MM.1S (cell line): Measurements from ENCODE around the gene PSME3.
"Not testable (repeated sequence)": the region's sequence is repeated elsewhere in the genome, so short reads cannot be mapped to it uniquely, and the experiment has no call there.

Experiments used
- DNase-seq: peaks from one replicate; pipeline ENCODE4 v3.0.0-alpha.2; 2015
- H2AFZ ChIP-seq: fragments of 300-600 bp; sonication (generic); 2 replicates; pipeline ENCODE4 v1.6.0; 2016; ENCODE audit warnings: antibody characterized with exemption, low read length
- H3F3A ChIP-seq: fragments of 300-600 bp; sonication (generic); 2 replicates; pipeline ENCODE4 v1.6.1; 2016; ENCODE audit warnings: mild to moderate bottlenecking, antibody characterized with exemption, low read length, moderate library complexity, mixed read lengths; ENCODE audit not compliant: insufficient read depth
- H3K27ac ChIP-seq: fragments of 300-600 bp; sonication (generic); 2 replicates; pipeline ENCODE4 v1.5.1; 2016; ENCODE audit warnings: mild to moderate bottlenecking, low read length
- H3K27me3 ChIP-seq: fragments of 300-600 bp; sonication (generic); replicated peaks from 2 replicates; pipeline ENCODE4 v1.6.0; 2016; ENCODE audit warnings: low read length; ENCODE audit not compliant: insufficient read depth
- H3K36me3 ChIP-seq: fragments of 300-600 bp; sonication (generic); replicated peaks from 2 replicates; pipeline ENCODE4 v1.6.1; 2016; ENCODE audit warnings: mild to moderate bottlenecking, low read length, mixed read lengths; ENCODE audit not compliant: insufficient read depth
- H3K4me1 ChIP-seq: fragments of 300-600 bp; sonication (generic); 2 replicates; pipeline ENCODE4 v1.6.1; 2016; ENCODE audit warnings: low read length, mixed read lengths
- H3K4me2 ChIP-seq: fragments of 300-600 bp; sonication (generic); 2 replicates; pipeline ENCODE4 v1.6.0; 2016; ENCODE audit warnings: low read depth, low read length
- H3K4me3 ChIP-seq: fragments of 300-600 bp; sonication (generic); 2 replicates; pipeline ENCODE4 v1.5.1; 2016; ENCODE audit warnings: low read length, mixed read lengths
- H3K79me2 ChIP-seq: fragments of 300-600 bp; sonication (generic); 2 replicates; pipeline ENCODE4 v1.6.1; 2016; ENCODE audit warnings: mixed run types, low read length, mixed read lengths
- H3K9ac ChIP-seq: fragments of 300-600 bp; sonication (generic); 2 replicates; pipeline ENCODE4 v1.6.1; 2016; ENCODE audit warnings: low read length, mixed read lengths
- H3K9me2 ChIP-seq: fragments of 300-600 bp; sonication (generic); replicated peaks from 2 replicates; pipeline ENCODE4 v1.6.1; 2016; ENCODE audit warnings: mild to moderate bottlenecking, low read length, mixed read lengths; ENCODE audit not compliant: insufficient read depth
- H3K9me3 ChIP-seq: fragments of 300-600 bp; sonication (generic); replicated peaks from 2 replicates; pipeline ENCODE4 v1.6.1; 2016; ENCODE audit warnings: mild to moderate bottlenecking, low read length, mixed read lengths; ENCODE audit not compliant: insufficient read depth
- H4K20me1 ChIP-seq: fragments of 300-600 bp; sonication (generic); 2 replicates; pipeline ENCODE4 v1.6.1; 2016; ENCODE audit warnings: mild to moderate bottlenecking, low read length, moderate library complexity, mixed read lengths; ENCODE audit not compliant: insufficient read depth
- EZH2 ChIP-seq: fragments of 300-600 bp; sonication (generic); optimal IDR thresholded peaks from 2 replicates; pipeline ENCODE3; 2017; ENCODE audit warnings: low read depth, mild to moderate bottlenecking, antibody characterized with exemption, low read length, mixed read lengths
- EZH2phosphoT487 ChIP-seq: fragments of 300-600 bp; sonication (generic); IDR thresholded peaks from 2 replicates; pipeline ENCODE4 v1.6.1; 2018; ENCODE audit warnings: antibody characterized with exemption, low read length
- TF ChIP-seq, protein P1 (sequence below): fragments of 300-600 bp; sonication (generic); IDR thresholded peaks from 2 replicates; pipeline ENCODE4 v1.5.1; 2016; ENCODE audit warnings: antibody characterized with exemption, low read length, mixed read lengths

The PSME3 gene

DNA sequence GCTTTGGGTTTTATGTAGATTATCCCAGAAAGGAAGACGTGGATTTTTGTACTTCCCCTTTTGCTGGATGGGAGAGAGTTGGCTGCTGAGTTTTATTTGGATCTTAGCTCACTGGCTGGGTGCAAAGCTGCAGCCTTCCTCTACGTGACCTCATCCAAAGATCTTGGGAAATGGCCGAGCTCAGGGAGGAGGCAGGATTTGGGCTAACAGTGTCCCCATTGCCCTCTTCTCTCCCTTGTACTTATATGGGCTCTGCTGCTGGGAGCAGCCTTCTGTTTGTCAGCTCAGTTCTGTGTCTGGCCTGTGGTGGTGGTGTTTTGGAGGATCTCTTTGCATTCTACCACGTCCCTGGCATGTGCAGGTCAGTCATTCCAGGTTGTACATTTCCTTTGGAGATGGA lies 19.8 kb downstream of the PSME3 start:
- peaks cover 33% of the 10 kb centered on the region for H3K4me1 ChIP-seq
- H3K9me3 ChIP-seq = no peaks in the 10 kb centered on the region
- peak overlapping the region; percentile 97 for H3K27ac ChIP-seq
- H3K36me3 ChIP-seq = no peaks in the 10 kb centered on the region
- DNase-seq = no peak
- no peaks in the 10 kb centered on the region for H3K9me2 ChIP-seq
- H3K27me3 ChIP-seq = no peaks in the 10 kb centered on the region
- H3K9ac ChIP-seq = peak overlapping the region; percentile 52
- H3K4me2 ChIP-seq = peak overlapping the region; percentile 62
- no peaks in the 10 kb centered on the region for H3K79me2 ChIP-seq
- peak overlapping the region; percentile 52 for H2AFZ ChIP-seq
- no peaks in the 10 kb centered on the region for H4K20me1 ChIP-seq
- peak overlapping the region; percentile 26; the same call in 1 of the 2 replicates for H3K4me3 ChIP-seq
- TF ChIP-seq EZH2 = no peak
- no peak for TF ChIP-seq EZH2phosphoT487
- TF ChIP-seq, protein P1, sequence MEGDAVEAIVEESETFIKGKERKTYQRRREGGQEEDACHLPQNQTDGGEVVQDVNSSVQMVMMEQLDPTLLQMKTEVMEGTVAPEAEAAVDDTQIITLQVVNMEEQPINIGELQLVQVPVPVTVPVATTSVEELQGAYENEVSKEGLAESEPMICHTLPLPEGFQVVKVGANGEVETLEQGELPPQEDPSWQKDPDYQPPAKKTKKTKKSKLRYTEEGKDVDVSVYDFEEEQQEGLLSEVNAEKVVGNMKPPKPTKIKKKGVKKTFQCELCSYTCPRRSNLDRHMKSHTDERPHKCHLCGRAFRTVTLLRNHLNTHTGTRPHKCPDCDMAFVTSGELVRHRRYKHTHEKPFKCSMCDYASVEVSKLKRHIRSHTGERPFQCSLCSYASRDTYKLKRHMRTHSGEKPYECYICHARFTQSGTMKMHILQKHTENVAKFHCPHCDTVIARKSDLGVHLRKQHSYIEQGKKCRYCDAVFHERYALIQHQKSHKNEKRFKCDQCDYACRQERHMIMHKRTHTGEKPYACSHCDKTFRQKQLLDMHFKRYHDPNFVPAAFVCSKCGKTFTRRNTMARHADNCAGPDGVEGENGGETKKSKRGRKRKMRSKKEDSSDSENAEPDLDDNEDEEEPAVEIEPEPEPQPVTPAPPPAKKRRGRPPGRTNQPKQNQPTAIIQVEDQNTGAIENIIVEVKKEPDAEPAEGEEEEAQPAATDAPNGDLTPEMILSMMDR = peak; percentile 3; the same call in 1 of the 2 replicates
- peaks cover 20% of the 10 kb centered on the region for H3F3A ChIP-seq

- Histone ChIP-seq H3K4me2 (peak overlapping the region; percentile 62), H3K27me3 (no peaks in the 10 kb centered on the region), H3K9me2 (no peaks in the 10 kb centered on the region), H3K4me1 (peaks cover 33% of the 10 kb centered on the region), H3F3A (peaks cover 18% of the 10 kb centered on the region), H3K9ac (peak overlapping the region; percentile 69), H4K20me1 (no peaks in the 10 kb centered on the region), H3K4me3 (peak overlapping the region; percentile 15; the same call in 1 of the 2 replicates), H3K36me3 (no peaks in the 10 kb centered on the region), H3K27ac (peak overlapping the region; percentile 97), H3K79me2 (no peaks in the 10 kb centered on the region), H2AFZ (peak overlapping the region; percentile 69), H3K9me3 (no peaks in the 10 kb centered on the region)
- peak; percentile 87 for DNase-seq
- TF ChIP-seq, protein P1 = no peak
- no peak for TF ChIP-seq EZH2phosphoT487
- TF ChIP-seq EZH2 = no peak
These were observed 20.4 kb downstream of the PSME3 start for GRCh38 chr17:42853597-42853967.

- H3K4me3 ChIP-seq = peak overlapping the region; percentile 15; the same call in 1 of the 2 replicates
- no peaks in the 10 kb centered on the region for H4K20me1 ChIP-seq
- no peaks in the 10 kb centered on the region for H3K27me3 ChIP-seq
- peak overlapping the region; percentile 62 for H3K4me2 ChIP-seq
- H3K9me2 ChIP-seq = no peaks in the 10 kb centered on the region
- peak overlapping the region; percentile 69 for H3K9ac ChIP-seq
- H2AFZ ChIP-seq = peak overlapping the region; percentile 69
- H3K79me2 ChIP-seq = no peaks in the 10 kb centered on the region
- no peaks in the 10 kb centered on the region for H3K36me3 ChIP-seq
- H3K27ac ChIP-seq = peak overlapping the region; percentile 97
- H3K9me3 ChIP-seq = no peaks in the 10 kb centered on the region
- no peak for TF ChIP-seq EZH2
- no peak for DNase-seq
- peaks cover 30% of the 10 kb centered on the region for H3K4me1 ChIP-seq
- H3F3A ChIP-seq = peaks cover 18% of the 10 kb centered on the region
These were observed 21.0 kb downstream of the PSME3 start for GRCh38 chr17:42853968-42854790.

DNA sequence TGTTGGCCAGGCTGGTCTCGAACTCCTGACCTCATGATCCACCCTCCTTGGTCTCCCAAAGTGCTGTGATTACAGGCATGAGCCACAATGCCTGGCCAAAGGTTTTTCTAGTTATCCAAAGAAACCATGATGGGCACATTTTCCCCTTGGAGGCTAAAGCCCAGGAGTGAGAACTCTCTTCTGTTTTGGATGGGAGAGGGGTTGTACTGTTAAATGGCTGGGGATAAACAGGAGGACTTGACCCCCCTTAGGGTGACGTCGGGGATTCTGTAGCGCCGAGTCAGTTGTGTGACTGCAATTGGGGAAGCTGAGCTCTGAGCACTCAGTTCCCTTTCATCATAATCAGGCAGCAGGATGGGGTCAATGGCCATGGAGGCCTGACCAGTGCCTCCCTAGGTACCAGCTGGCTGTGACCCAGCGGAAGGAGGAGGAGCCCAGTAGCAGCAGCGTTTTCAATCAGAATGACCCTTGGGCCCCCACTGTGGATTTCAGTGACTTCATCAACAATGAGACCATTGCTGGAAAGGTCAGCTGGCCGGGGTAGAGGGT lies 21.9 kb downstream of the PSME3 start:
- Histone ChIP-seq H3K4me2 (no peak overlapping the region), H3K27me3 (no peaks in the 10 kb centered on the region), H3K36me3 (no peaks in the 10 kb centered on the region), H3K9me3 (no peaks in the 10 kb centered on the region), H2AFZ (no peak overlapping the region), H3K9ac (no peak overlapping the region), H3K4me1 (peaks cover 23% of the 10 kb centered on the region), H3K79me2 (no peaks in the 10 kb centered on the region), H3F3A (peaks cover 18% of the 10 kb centered on the region), H3K27ac (no peak overlapping the region), H3K4me3 (no peak overlapping the region), H4K20me1 (no peaks in the 10 kb centered on the region), H3K9me2 (no peaks in the 10 kb centered on the region)
- TF ChIP-seq, protein P1 = no peak
- no peak for TF ChIP-seq EZH2phosphoT487
- TF ChIP-seq EZH2 = no peak
- no peak for DNase-seq

DNA sequence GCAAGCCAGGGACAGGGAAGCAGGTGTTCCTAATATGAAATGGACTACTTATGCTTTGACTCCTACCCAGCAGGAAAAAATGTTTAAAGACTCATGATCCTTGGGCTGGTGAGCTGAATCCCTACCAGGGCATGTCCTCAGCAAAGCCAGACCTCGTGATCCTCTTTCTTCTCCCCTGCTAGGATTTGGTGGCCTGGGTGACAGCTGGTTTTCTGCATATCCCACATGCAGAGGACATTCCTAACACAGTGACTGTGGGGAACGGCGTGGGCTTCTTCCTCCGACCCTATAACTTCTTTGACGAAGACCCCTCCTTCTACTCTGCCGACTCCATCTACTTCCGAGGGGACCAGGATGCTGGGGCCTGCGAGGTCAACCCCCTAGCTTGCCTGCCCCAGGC lies 22.9 kb downstream of the PSME3 start:
- H3K9ac ChIP-seq, H3K36me3 ChIP-seq, DNase-seq, H3K4me2 ChIP-seq, H3K27ac ChIP-seq, H3K9me3 ChIP-seq, H2AFZ ChIP-seq, H3K27me3 ChIP-seq, H3K9me2 ChIP-seq, H4K20me1 ChIP-seq, H3K79me2 ChIP-seq, H3K4me3 ChIP-seq: not testable (repeated sequence)
- peaks cover 23% of the 10 kb centered on the region for H3K4me1 ChIP-seq
- peaks cover 18% of the 10 kb centered on the region for H3F3A ChIP-seq
